HUES6 (cell line): ENCODE data around the gene XAB2.

Experiments
- H3K27ac ChIP-seq: 2 replicates; pipeline ENCODE4 v1.7.0; 2013; ENCODE audit warnings: low read depth, mild to moderate bottlenecking, low read length, inconsistent platforms
- H3K27me3 ChIP-seq: 2 replicates; pipeline ENCODE4 v1.6.1; 2013; ENCODE audit warnings: low read length; ENCODE audit not compliant: control insufficient read depth, insufficient read depth
- H3K36me3 ChIP-seq: 2 replicates; pipeline ENCODE4 v1.6.1; 2013; ENCODE audit warnings: low read length; ENCODE audit not compliant: control insufficient read depth, insufficient read depth
- H3K4me1 ChIP-seq: 2 replicates; pipeline ENCODE4 v1.6.1; 2013; ENCODE audit warnings: low read length; ENCODE audit not compliant: control insufficient read depth, insufficient read depth
- H3K4me3 ChIP-seq: 2 replicates; pipeline ENCODE4 v1.5.1; 2013; ENCODE audit warnings: low read depth, low read length
- H3K9ac ChIP-seq: one replicate; pipeline ENCODE4 v1.6.1; 2013; ENCODE audit warnings: mild to moderate bottlenecking, low read length
- H3K9me3 ChIP-seq: 2 replicates; pipeline ENCODE4 v1.6.1; 2013; ENCODE audit warnings: low read depth, low read length; ENCODE audit not compliant: control insufficient read depth, insufficient read depth

The XAB2 gene

DNA sequence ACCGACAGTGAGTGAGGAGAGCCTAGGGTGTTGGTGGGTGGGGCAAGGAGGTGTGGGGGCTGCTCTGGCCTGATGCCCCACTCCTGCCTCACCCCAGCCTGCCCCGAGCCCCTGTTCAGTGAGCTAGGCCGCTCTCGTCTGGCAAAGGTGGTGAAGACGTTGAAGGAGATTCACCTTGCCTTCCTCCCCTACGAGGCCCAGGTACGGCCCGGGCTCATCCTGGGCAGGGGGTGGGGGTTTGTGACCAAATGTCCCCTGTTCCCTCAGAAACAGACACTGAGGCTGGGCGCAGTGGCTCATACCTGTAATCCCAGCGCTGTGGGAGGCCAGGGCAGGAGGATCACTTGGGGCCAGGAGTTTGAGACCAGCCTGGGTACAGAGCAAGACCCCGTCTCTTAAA is 11.5 kb upstream of the XAB2 start:
- H3K4me3 ChIP-seq: no peak overlapping the region
- H3K27me3 ChIP-seq: peaks cover 9% of the 10 kb centered on the region
- H3K4me1 ChIP-seq: peaks cover 5% of the 10 kb centered on the region
- H3K9ac ChIP-seq: no peak overlapping the region
- H3K36me3 ChIP-seq: peaks cover 17% of the 10 kb centered on the region
- H3K9me3 ChIP-seq: no peaks in the 10 kb centered on the region; the same call in 1 of the 2 replicates
- H3K27ac ChIP-seq: no peak overlapping the region

DNA sequence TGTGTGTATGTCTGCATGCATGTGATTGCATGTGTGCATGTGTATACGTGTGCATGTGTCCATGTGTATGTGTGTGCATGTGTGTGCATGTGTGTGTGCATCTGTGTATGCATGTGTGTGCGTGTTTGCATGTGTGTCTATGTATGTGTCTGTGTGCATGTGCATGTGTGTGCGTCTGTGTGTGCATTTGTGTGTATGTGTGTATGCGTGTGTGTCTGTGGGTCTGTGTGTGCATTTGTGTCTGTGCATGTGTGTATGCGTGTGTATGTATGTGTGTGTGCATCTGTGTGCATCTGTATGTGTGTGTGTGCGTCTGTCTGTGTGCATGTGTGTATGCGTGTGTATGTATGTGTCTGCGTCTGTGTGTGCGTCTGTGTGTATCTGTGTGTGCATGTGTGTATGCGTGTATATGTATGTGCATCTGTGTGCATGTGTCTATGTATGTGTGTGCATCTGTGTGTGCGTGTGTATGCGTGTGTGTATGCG is 10.6 kb upstream of the XAB2 start:
- H3K27me3 ChIP-seq: peaks cover 18% of the 10 kb centered on the region
- H3K9me3 ChIP-seq: no peaks in the 10 kb centered on the region; the same call in 1 of the 2 replicates
- peaks cover 5% of the 10 kb centered on the region for H3K4me1 ChIP-seq
- peaks cover 17% of the 10 kb centered on the region for H3K36me3 ChIP-seq
- H3K9ac ChIP-seq: no peak overlapping the region
- no peak overlapping the region for H3K4me3 ChIP-seq
- no peak overlapping the region for H3K27ac ChIP-seq

DNA sequence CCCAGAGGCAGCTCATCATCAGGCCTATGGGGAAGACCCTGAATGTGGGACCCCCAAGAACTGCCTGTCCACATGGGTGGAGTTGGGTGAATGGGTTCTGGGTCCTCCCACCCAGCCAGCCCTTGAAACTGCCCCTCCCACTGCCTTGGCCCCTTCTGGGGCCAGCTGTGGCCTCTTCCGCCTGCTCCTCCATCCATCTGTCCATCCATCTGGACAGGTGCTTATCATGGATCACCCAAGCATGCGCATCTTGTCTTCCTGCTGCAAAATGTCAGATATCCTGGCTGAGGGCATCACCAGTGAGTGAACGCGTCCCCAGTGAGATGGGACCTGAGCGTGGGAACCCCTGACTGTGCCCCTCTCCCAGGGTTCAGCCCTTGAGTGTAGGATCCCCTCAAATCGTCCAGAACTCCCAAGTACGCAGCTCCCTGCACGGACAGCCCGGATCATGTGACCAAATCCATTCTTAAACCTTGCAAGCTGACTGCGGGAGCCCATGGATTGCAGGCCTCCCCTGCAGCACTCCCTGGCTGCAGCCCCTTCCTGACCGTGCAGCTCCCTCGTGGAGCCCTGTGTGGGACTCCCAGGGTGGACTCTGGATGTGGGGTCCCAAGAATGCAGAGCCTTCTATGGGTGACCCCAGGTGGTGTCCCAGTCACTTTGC is 9.6 kb upstream of the XAB2 start:
- H3K36me3 ChIP-seq: peaks cover 11% of the 10 kb centered on the region
- H3K9ac ChIP-seq: no peak overlapping the region
- no peak overlapping the region for H3K4me3 ChIP-seq
- no peaks in the 10 kb centered on the region; the same call in 1 of the 2 replicates for H3K9me3 ChIP-seq
- H3K27me3 ChIP-seq: peaks cover 22% of the 10 kb centered on the region
- H3K27ac ChIP-seq: no peak overlapping the region
- peaks cover 5% of the 10 kb centered on the region for H3K4me1 ChIP-seq

DNA sequence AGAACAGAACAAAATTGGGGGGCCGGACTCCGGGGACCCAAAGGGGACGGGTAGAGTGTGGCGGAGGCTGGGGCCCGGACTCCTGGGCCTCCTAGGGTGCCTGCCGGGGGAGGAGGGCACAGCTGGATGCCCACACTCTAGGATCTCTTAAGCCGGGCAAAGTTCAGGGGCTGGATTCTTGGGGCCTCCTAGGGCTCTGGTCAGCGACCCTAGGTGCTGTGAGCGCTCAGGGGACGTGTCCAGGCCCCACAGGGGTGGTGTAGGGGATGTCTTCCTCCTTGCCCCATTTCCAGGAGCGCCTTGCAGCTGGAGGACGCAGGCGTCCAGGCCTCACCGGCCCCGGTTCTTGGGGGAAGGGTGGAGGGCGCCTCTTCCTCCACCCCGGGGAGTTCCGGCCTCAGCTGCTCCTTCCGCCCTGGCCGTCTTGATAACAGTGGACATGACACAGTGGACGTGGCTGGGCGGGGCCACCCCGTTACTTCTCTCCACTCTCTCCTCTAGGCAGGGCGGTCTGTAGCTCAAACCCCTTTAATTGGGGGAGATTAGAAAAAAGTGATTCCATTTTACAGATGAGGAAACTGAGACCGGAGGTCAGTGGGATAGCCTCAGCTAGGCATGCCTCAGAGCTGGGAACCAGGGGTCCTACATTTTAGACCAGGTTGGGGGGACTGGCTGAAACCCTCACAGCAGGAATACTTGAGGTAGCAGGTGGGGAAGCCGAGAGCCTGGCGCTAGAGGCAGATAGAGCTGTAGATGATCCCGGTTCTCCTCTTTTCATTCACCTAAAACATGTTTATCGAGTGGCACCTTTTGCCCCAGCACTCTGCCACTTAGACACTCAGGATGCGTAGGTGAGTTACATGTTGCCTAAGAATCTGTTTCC is 8.3 kb upstream of the XAB2 start:
- peaks cover 13% of the 10 kb centered on the region for H3K36me3 ChIP-seq
- H3K27ac ChIP-seq: 0 out of 2 replicates have a peak overlapping the region, but pooled peaks have one; percentile 13
- no peaks in the 10 kb centered on the region; the same call in 1 of the 2 replicates for H3K9me3 ChIP-seq
- H3K4me1 ChIP-seq: peaks cover 5% of the 10 kb centered on the region
- H3K27me3 ChIP-seq: peaks cover 27% of the 10 kb centered on the region
- peak overlapping the region; percentile 27 for H3K9ac ChIP-seq
- peak overlapping the region; percentile 72 for H3K4me3 ChIP-seq

DNA sequence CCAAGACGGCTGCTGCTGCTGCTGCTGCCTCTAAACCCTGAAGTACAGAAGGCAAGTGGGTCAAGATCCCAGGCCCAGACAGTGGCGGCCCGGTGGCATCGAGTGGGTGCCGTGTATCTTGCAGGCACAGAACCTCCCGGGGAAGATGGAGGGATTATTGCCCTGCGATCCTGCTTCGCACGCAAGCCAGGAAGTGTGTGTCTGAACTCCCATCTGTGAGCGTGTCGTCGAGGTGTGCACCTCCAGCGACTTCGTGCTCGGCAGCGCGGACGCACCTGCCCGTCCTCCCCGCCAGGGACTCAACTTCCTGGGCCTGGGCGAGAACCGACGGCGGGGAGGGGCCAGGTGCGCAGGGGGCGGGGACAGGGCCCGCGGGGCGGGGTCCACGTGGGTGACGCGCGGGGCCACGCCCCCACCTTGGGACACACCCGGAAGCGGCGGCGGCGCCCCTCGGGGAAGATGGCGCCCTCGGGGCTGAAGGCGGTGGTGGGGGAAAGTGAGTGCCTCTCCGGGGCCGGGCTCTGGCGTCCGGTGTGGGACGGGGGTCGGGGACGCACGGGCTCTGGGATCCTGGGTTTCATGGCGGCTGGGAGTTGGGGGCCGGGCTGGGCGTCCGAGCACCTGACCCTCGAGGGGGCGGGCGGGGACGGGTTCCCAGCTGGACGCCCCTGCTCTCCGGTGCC is 7.5 kb upstream of the XAB2 start, which contains the start of gene STXBP2:
STXBP2 (plus strand) TSS at position 420 of the 683 bp plus-strand sequence; CDS start at position 460, 40 bp downstream.
- H3K9me3 ChIP-seq: no peaks in the 10 kb centered on the region; the same call in 1 of the 2 replicates
- peak within 1 kb of the TSS; percentile 27 for H3K9ac ChIP-seq
- H3K27ac ChIP-seq: 0 out of 2 replicates have a peak within 1 kb of the TSS, but pooled peaks have one; percentile 13
- peaks cover 5% of the 10 kb centered on the region for H3K4me1 ChIP-seq
- peaks cover 16% of the 10 kb centered on the region for H3K36me3 ChIP-seq
- peaks cover 27% of the 10 kb centered on the region for H3K27me3 ChIP-seq
- peak within 1 kb of the TSS; percentile 72 for H3K4me3 ChIP-seq

DNA sequence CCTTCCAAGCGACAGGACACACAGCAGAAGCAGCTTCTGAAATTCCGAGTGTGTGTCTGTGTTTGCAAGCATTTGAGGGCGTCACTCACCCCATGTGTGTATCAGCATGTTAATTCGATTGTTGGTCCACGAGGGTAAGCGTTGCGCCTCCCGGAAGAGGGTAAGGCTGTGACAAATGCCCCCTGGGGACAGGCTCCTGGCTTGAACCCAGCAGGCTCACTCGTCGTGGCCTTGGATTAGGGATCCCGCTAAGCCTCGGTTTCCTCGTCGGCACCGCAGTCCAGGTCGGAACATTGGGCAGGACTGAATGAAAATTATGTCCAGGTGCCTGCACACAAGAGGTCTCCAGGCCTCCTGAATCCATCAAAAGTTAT is 7.0 kb upstream of the XAB2 start:
- Histone ChIP-seq H3K9me3 (no peaks in the 10 kb centered on the region; the same call in 1 of the 2 replicates), H3K27ac (no peak overlapping the region), H3K4me3 (peak overlapping the region; percentile 72), H3K27me3 (peaks cover 27% of the 10 kb centered on the region), H3K36me3 (peaks cover 18% of the 10 kb centered on the region), H3K4me1 (peaks cover 5% of the 10 kb centered on the region), H3K9ac (no peak overlapping the region)

DNA sequence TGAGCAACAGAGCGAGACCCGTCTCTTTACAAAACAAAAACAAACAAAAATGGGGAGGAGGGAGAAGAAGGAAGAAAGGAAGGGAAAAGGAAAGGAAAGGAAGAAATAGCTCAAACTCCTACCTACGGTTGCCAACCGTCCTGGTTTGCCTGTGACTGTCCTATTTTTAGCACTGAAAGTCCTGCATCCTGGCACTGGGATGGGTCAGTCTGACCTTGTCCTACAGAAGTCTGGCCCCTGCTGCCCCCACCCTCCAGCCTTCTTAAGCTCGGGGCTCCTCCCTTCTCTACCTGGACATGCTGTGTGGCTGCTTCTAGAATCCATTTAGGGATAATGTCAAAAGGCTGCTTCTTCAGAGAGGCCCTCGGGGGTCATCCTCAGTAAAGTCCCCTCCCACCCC is 6.3 kb upstream of the XAB2 start:
- Histone ChIP-seq H3K4me3 (no peak overlapping the region), H3K9ac (no peak overlapping the region), H3K27me3 (peaks cover 27% of the 10 kb centered on the region), H3K4me1 (peaks cover 5% of the 10 kb centered on the region), H3K36me3 (peaks cover 18% of the 10 kb centered on the region), H3K9me3 (no peaks in the 10 kb centered on the region; the same call in 1 of the 2 replicates), H3K27ac (no peak overlapping the region)

DNA sequence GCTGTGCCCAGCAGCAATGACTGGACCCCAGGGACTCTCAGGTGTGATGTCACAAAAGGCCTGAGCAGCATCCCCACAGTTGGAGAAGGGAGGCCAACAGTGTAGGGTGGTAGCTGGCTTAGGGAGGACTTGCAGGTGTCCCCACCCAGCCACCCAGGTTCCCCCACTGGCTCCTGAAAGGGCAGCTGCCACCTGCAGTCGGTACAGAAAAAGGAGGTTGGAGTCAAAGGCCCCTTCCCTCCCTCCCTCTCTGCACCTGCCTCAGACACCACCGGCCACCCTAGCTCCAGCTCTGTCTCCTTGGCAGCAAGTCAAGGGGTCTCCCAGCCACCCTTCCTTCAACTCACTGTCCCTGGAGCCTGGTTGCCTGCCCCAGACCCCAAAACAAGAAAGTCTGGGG is 4.4 kb upstream of the XAB2 start, which contains the start of gene PCP2:
PCP2 (minus strand) TSS at position 22 of the 400 bp plus-strand sequence. CDS start 262 bp downstream, outside the sequence.
- Histone ChIP-seq H3K36me3 (peaks cover 10% of the 10 kb centered on the region; the same call in 1 of the 2 replicates), H3K27ac (no peak within 1 kb of the TSS), H3K9ac (no peak within 1 kb of the TSS), H3K27me3 (peaks cover 27% of the 10 kb centered on the region), H3K4me1 (peaks cover 5% of the 10 kb centered on the region), H3K9me3 (no peaks in the 10 kb centered on the region), H3K4me3 (no peak within 1 kb of the TSS)

DNA sequence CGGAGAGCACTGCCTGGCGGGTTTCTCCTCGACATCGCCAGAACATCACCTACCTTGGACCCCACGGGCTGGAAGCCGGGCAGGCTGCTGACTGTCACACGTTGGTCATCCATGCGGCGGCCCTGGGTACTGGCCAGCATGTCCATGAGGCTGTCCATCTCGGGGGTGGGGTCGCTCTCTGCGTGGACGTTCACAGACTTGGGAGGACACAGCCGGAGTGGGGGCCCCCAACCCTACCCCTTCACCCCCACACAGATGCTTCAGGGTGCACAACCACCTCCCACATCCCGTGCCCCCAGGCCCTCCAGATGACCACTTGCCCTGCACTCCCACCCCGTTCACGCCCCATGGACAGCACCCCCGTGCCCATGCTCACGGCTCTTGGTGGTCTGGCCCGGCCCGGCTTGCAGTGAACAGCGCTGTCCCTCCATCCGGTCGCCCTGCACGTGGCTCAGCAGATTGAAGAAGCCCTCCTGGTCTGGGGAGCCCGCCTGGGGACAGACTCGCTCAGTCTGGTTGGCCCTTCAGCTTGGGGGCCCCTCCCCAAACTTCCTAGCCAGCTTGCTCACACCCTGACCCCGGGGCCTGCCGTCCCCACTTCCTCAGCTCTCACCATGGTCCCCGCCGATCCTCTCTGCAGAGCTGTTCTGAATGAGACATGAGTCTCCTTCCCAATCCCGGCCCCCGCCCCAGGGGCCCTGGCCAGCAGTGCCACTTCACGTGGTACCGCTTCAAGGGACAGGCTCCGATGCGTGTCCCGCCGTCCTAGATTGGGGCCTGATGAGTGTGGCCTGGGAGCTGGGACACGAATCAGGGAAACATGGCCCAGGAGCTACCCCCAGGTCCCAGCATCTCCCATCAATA is 3.2 kb upstream of the XAB2 start:
- H3K4me3 ChIP-seq: no peak overlapping the region
- no peaks in the 10 kb centered on the region for H3K9me3 ChIP-seq
- peaks cover 5% of the 10 kb centered on the region for H3K4me1 ChIP-seq
- no peak overlapping the region for H3K9ac ChIP-seq
- H3K27me3 ChIP-seq: peaks cover 27% of the 10 kb centered on the region
- H3K27ac ChIP-seq: no peak overlapping the region
- H3K36me3 ChIP-seq: peaks cover 13% of the 10 kb centered on the region; the same call in 1 of the 2 replicates

DNA sequence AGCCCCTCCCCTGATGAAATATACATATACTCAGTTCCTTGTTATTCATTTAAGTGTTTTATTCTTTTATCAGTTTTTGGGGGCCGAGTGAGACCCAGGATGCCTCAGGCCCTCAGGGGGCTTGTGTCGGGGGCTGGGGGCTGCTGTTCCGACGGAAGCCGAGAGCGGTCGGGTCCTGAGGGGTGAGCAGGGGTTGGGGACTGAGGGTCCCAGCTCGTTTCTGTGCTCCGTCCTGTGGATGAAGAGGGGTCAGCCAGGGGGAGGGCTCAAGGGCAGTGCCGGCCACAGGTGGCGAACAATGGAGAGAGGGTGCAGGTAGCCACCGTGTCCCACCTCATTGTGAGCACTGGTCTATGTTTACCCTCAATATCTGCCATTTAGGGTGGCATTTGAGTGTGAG is 2.2 kb upstream of the XAB2 start:
- H3K27me3 ChIP-seq: peaks cover 26% of the 10 kb centered on the region
- H3K4me3 ChIP-seq: no peak overlapping the region
- no peaks in the 10 kb centered on the region for H3K9me3 ChIP-seq
- no peak overlapping the region for H3K27ac ChIP-seq
- H3K4me1 ChIP-seq: peaks cover 4% of the 10 kb centered on the region
- H3K9ac ChIP-seq: no peak overlapping the region
- peaks cover 20% of the 10 kb centered on the region for H3K36me3 ChIP-seq
